ENCODE data around the gene TMEM151A.

DNA sequence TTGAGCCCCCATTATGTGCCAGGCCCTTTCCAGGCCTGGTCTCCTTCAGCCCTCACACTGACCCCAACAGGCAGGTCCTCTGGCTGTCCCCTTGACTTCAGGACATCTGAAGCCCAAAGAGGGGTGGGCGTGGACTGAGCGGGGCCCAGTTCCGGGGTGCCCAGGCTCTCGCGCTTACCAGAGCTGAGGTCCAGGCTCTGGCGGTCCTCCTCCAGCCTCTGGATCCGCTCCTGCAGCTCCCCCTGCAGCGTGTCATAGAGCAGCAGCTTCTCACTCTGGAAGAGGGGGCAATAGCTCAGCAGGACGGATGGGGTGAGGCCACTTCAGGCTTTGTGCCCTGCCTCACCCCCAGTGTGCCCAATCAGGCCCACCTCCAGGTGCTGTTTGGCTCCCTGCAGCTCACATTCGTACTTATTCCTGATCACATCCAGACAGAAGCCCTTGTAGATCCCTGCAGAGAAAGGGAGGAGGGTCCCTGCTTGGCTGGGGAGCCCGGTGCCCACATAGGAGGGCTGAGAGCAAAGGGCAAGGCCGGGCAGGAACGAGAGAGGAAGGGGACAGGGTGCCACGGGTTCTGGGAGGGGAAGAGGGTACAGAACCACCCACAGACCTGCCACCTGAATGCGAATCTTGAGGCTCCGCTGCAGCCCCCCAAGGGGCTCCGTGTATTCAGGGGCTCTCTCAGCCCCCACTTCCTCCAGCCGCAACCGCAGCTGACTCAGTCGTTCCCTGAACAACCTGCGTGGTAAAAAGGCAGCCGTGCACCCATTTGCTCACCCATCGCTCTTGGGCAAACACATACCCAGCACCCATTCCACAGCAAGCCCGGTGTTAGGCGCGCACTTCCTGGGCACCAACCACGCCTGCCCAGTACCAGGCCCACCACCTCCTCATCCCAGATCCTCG is 49.2 kb downstream of the TMEM151A start:
- TF ChIP-seq CTCF (IDR thresholded peaks at IDR 0.05) (no peak), POLR2A (IDR thresholded peaks at IDR 0.05) (no peak)
